GM23338 (cell line): Measurements from ENCODE around the gene PAM16. TPM values are rescaled to one million over a fixed set of nuclear protein-coding genes. Genes with fewer than 3 reads are reported as not detected.

Experiments used
- ATAC-seq: fragments of 200-7000 bp; cut with Tn5 transposase; 3 replicates; pipeline ENCODE4 v1.9.1; 2020
- DNase-seq: peaks from one replicate; pipeline ENCODE4 v3.0.0-alpha.2; 2015; ENCODE audit warnings: low spot score
- H2AFZ ChIP-seq: fragments of 200-600 bp; sonication (generic); 2 replicates; pipeline ENCODE4 v1.8.0; 2016; ENCODE audit warnings: antibody characterized with exemption, mild to moderate bottlenecking, moderate library complexity
- H3F3A ChIP-seq: fragments of 200-600 bp; sonication (generic); replicated peaks from 2 replicates; pipeline ENCODE4 v1.8.0; 2017; ENCODE audit warnings: antibody characterized with exemption, mixed run types, low read depth
- H3K27ac ChIP-seq: fragments of 200-600 bp; sonication (generic); 2 replicates; pipeline ENCODE4 v1.6.1; 2016; ENCODE audit warnings: low read depth
- H3K27me3 ChIP-seq: fragments of 200-600 bp; sonication (generic); 2 replicates; pipeline ENCODE4 v1.8.0; 2016; ENCODE audit warnings: mild to moderate bottlenecking, mixed run types, moderate library complexity; ENCODE audit not compliant: insufficient read depth
- H3K36me3 ChIP-seq: fragments of 200-600 bp; sonication (generic); 2 replicates; pipeline ENCODE4 v1.8.0; 2016; ENCODE audit warnings: mild to moderate bottlenecking; ENCODE audit not compliant: insufficient read depth
- H3K4me1 ChIP-seq: fragments of 200-600 bp; sonication (generic); 2 replicates; pipeline ENCODE4 v1.8.0; 2016; ENCODE audit warnings: mild to moderate bottlenecking, moderate library complexity; ENCODE audit not compliant: insufficient read depth
- H3K4me2 ChIP-seq: fragments of 200-600 bp; sonication (generic); 2 replicates; pipeline ENCODE4 v1.7.1; 2017; ENCODE audit warnings: mixed run types
- H3K4me3 ChIP-seq: fragments of 200-600 bp; sonication (generic); 2 replicates; pipeline ENCODE4 v1.6.1; 2016; ENCODE audit warnings: mixed run types
- H3K79me2 ChIP-seq: fragments of 200-600 bp; sonication (generic); replicated peaks from 2 replicates; pipeline ENCODE4 v1.8.0; 2017; ENCODE audit warnings: mild to moderate bottlenecking; ENCODE audit not compliant: insufficient read depth
- H3K9me2 ChIP-seq: fragments of 200-600 bp; sonication (generic); 2 replicates; pipeline ENCODE4 v1.8.0; 2017; ENCODE audit not compliant: insufficient read depth
- H4K20me1 ChIP-seq: fragments of 200-600 bp; sonication (generic); replicated peaks from 2 replicates; pipeline ENCODE4 v1.8.0; 2017; ENCODE audit warnings: mild to moderate bottlenecking; ENCODE audit not compliant: insufficient read depth
- H3K27ac Mint-ChIP-seq: 2 replicates; pipeline ENCODE4 v1.8.0; 2020; ENCODE audit warnings: inconsistent platforms, mild to moderate bottlenecking, moderate library complexity, mixed read lengths
- H3K27me3 Mint-ChIP-seq: 3 replicates; pipeline ENCODE4 v1.8.0; 2022; ENCODE audit warnings: low read depth, mild to moderate bottlenecking, moderate library complexity, mixed read lengths, inconsistent platforms; ENCODE audit not compliant: insufficient read depth, poor library complexity
- H3K36me3 Mint-ChIP-seq: 3 replicates; pipeline ENCODE4 v1.8.0; 2021; ENCODE audit warnings: low read depth, mild to moderate bottlenecking, inconsistent platforms, moderate library complexity, mixed read lengths
- H3K4me1 Mint-ChIP-seq: 3 replicates; pipeline ENCODE4 v1.8.0; 2020; ENCODE audit warnings: mild to moderate bottlenecking, inconsistent platforms, mixed read lengths
- H3K4me3 Mint-ChIP-seq: 3 replicates; pipeline ENCODE4 v1.8.0; 2021; ENCODE audit warnings: moderate library complexity, mild to moderate bottlenecking, inconsistent platforms, mixed read lengths
- H3K9me3 Mint-ChIP-seq: 3 replicates; pipeline ENCODE4 v1.8.0; 2020; ENCODE audit warnings: moderate library complexity, mild to moderate bottlenecking, inconsistent platforms, mixed read lengths
- CREB1 ChIP-seq: fragments of 250-450 bp; sonication (Bioruptor Pico); IDR thresholded peaks from 2 replicates; pipeline ENCODE4 v1.5.0; 2020; ENCODE audit warnings: low read depth, mild to moderate bottlenecking, moderate library complexity
- ETS1 ChIP-seq: IDR thresholded peaks from 2 replicates; pipeline ENCODE4 v1.6.1; 2016; ENCODE audit warnings: antibody characterized with exemption
- EZH2 ChIP-seq: fragments of 200-600 bp; sonication (generic); IDR thresholded peaks from one replicate; pipeline ENCODE4 v1.8.0; 2017; ENCODE audit warnings: antibody characterized with exemption, mild to moderate bottlenecking, low read depth; ENCODE audit not compliant: unreplicated experiment
- EZH2phosphoT487 ChIP-seq: fragments of 200-600 bp; sonication (generic); IDR thresholded peaks from one replicate; pipeline ENCODE4 v1.8.1; 2018; ENCODE audit warnings: antibody characterized with exemption; ENCODE audit not compliant: unreplicated experiment
- JUNB ChIP-seq: IDR thresholded peaks from one replicate; pipeline ENCODE4 v1.6.1; 2016; ENCODE audit warnings: antibody characterized with exemption; ENCODE audit not compliant: unreplicated experiment
- NANOG ChIP-seq: IDR thresholded peaks from 2 replicates; pipeline ENCODE4 v1.6.1; 2016; ENCODE audit warnings: antibody characterized with exemption, borderline replicate concordance
- REST ChIP-seq: IDR thresholded peaks from one replicate; pipeline ENCODE4 v1.6.1; 2018; ENCODE audit warnings: antibody characterized with exemption; ENCODE audit not compliant: unreplicated experiment
- STAT1 ChIP-seq: IDR thresholded peaks from one replicate; pipeline ENCODE4 v1.6.1; 2016; ENCODE audit warnings: antibody characterized with exemption; ENCODE audit not compliant: unreplicated experiment
- ZNF114 ChIP-seq: fragments of 250-450 bp; sonication (Bioruptor Pico); IDR thresholded peaks from 2 replicates; pipeline ENCODE4 v1.5.0; 2020; ENCODE audit warnings: mild to moderate bottlenecking, moderate library complexity
- ZNF462 ChIP-seq: fragments of 250-450 bp; sonication (Bioruptor Pico); IDR thresholded peaks from 2 replicates; pipeline ENCODE4 v1.5.0; 2020; ENCODE audit warnings: mild to moderate bottlenecking, moderate library complexity
- polyA plus RNA-seq: library from polyadenylated mRNA; unstranded; fragments of >200 nt; fragmentation: Nextera tagmentation; extraction: Ambion mirVana; gene quantifications from 2 replicates; pipeline ENCODE4 v1.2.1, GENCODE V29; 2016
- total RNA-seq: library from RNA; depleted of rRNA; stranded (reverse); fragments of >200 nt; shearing (Covaris generic); gene quantifications from 2 replicates; pipeline ENCODE4 v1.2.3, GENCODE V29; 2014

Gene PAM16
- total and polyA plus RNA-seq, 2 experiments from 2014 or later: 84.1 to 283 TPM

- Histone ChIP-seq H3K79me2 (no peaks in the 10 kb centered on the region), H3K4me2 (no peak overlapping the region), H3K4me3 (no peak overlapping the region), H4K20me1 (no peaks in the 10 kb centered on the region), H3F3A (0 out of 2 replicates have a peak, but pooled peaks cover 4% of the 10 kb centered on the region), H3K9me2 (no peaks in the 10 kb centered on the region), H2AFZ (no peak overlapping the region), H3K27me3 (no peaks in the 10 kb centered on the region), H3K4me1 (no peaks in the 10 kb centered on the region), H3K27ac (no peak overlapping the region), H3K36me3 (no peaks in the 10 kb centered on the region)
- H3K4me3 Mint-ChIP-seq: no peak overlapping the region
- no peak for TF ChIP-seq NANOG
- H3K27me3 Mint-ChIP-seq: peaks cover 6% of the 10 kb centered on the region
- H3K4me1 Mint-ChIP-seq: no peaks in the 10 kb centered on the region; the same call in 1 of the 3 replicates
- H3K27ac Mint-ChIP-seq: no peak overlapping the region
- ATAC-seq: no peak
- DNase-seq: no peak
- no peaks in the 10 kb centered on the region for H3K36me3 Mint-ChIP-seq
- H3K9me3 Mint-ChIP-seq: no peaks in the 10 kb centered on the region
Observed at GRCh38 chr16:4362476-4363135, 11.5 kb upstream of the PAM16 start.

GRCh38 chr16:4361944-4362311 is 10.8 kb upstream of the PAM16 start:
- H3K4me1 Mint-ChIP-seq: no peaks in the 10 kb centered on the region; the same call in 1 of the 3 replicates
- no peak overlapping the region for H3K4me2 ChIP-seq
- H3K9me3 Mint-ChIP-seq: no peaks in the 10 kb centered on the region
- H3K4me1 ChIP-seq: no peaks in the 10 kb centered on the region
- H3K27ac Mint-ChIP-seq: no peak overlapping the region
- no peak overlapping the region for H3K27ac ChIP-seq
- DNase-seq (no peak), ATAC-seq (no peak)
- H3K9me2 ChIP-seq: no peaks in the 10 kb centered on the region
- no peaks in the 10 kb centered on the region for H3K36me3 Mint-ChIP-seq
- no peaks in the 10 kb centered on the region for H3K36me3 ChIP-seq
- H2AFZ ChIP-seq: no peak overlapping the region
- no peaks in the 10 kb centered on the region for H4K20me1 ChIP-seq
- peaks cover 6% of the 10 kb centered on the region for H3K27me3 Mint-ChIP-seq
- no peaks in the 10 kb centered on the region for H3K79me2 ChIP-seq
- H3K4me3 Mint-ChIP-seq: no peak overlapping the region
- no peak overlapping the region for H3K4me3 ChIP-seq
- 0 out of 2 replicates have a peak, but pooled peaks cover 4% of the 10 kb centered on the region for H3F3A ChIP-seq
- H3K27me3 ChIP-seq: no peaks in the 10 kb centered on the region
- TF ChIP-seq STAT1 (no peak), EZH2 (no peak), ETS1 (no peak), ZNF462 (CRISPR knock-in tag) (no peak), NANOG (no peak), JUNB (no peak), CREB1 (CRISPR knock-in tag) (no peak), ZNF114 (no peak), REST (no peak), EZH2phosphoT487 (no peak)
